HUES48 (cell line): ENCODE data around the gene SMC3.
A peak's percentile ranks its signal among the peaks of the same experiment; 100 is the strongest.

ENCODE experiments used
- H3K27ac ChIP-seq: one replicate; pipeline ENCODE4 v1.7.0; 2013; ENCODE audit warnings: low read depth, low read length, inconsistent platforms
- H3K27me3 ChIP-seq: 2 replicates; pipeline ENCODE4 v1.6.1; 2013; ENCODE audit warnings: mild to moderate bottlenecking, low read length; ENCODE audit not compliant: control insufficient read depth, insufficient read depth
- H3K36me3 ChIP-seq: 2 replicates; pipeline ENCODE4 v1.6.1; 2013; ENCODE audit warnings: low read length; ENCODE audit not compliant: control insufficient read depth, insufficient read depth
- H3K4me1 ChIP-seq: 2 replicates; pipeline ENCODE4 v1.6.1; 2013; ENCODE audit warnings: mild to moderate bottlenecking, low read length; ENCODE audit not compliant: control insufficient read depth, insufficient read depth
- H3K4me3 ChIP-seq: 2 replicates; pipeline ENCODE4 v1.5.1; 2013; ENCODE audit warnings: mild to moderate bottlenecking, low read depth, low read length
- H3K9ac ChIP-seq: 2 replicates; pipeline ENCODE4 v1.6.1; 2013; ENCODE audit warnings: mild to moderate bottlenecking, low read depth, low read length, moderate library complexity
- H3K9me3 ChIP-seq: 2 replicates; pipeline ENCODE4 v1.6.1; 2013; ENCODE audit warnings: low read length; ENCODE audit not compliant: control insufficient read depth, insufficient read depth

SMC3 gene

GRCh38 chr10:110563132-110563531, 4.4 kb upstream of the SMC3 start:
- Histone ChIP-seq H3K27me3 (no peaks in the 10 kb centered on the region), H3K9me3 (no peaks in the 10 kb centered on the region), H3K4me1 (no peaks in the 10 kb centered on the region), H3K4me3 (no peak overlapping the region), H3K9ac (no peak overlapping the region), H3K36me3 (no peaks in the 10 kb centered on the region), H3K27ac (no peak overlapping the region)

- Histone ChIP-seq H3K27ac (peak overlapping the region; percentile 99), H3K36me3 (peaks cover 26% of the 10 kb centered on the region), H3K4me3 (peak overlapping the region; percentile 94), H3K27me3 (no peaks in the 10 kb centered on the region), H3K9ac (peak overlapping the region; percentile 97), H3K4me1 (peaks cover 9% of the 10 kb centered on the region; the same call in 1 of the 2 replicates), H3K9me3 (no peaks in the 10 kb centered on the region)
Measured at GRCh38 chr10:110566472-110567200, 859 bp upstream of the SMC3 start.

GRCh38 chr10:110568055-110568735, 700 bp downstream of the SMC3 start:
- Histone ChIP-seq H3K9ac (peak overlapping the region; percentile 97), H3K9me3 (no peaks in the 10 kb centered on the region), H3K27ac (peak overlapping the region; percentile 99), H3K4me3 (peak overlapping the region; percentile 94), H3K4me1 (peaks cover 9% of the 10 kb centered on the region; the same call in 1 of the 2 replicates), H3K27me3 (no peaks in the 10 kb centered on the region), H3K36me3 (peaks cover 40% of the 10 kb centered on the region)

GRCh38 chr10:110569122-110569521, 1.6 kb downstream of the SMC3 start:
- H3K4me3 ChIP-seq: peak overlapping the region; percentile 94
- peaks cover 48% of the 10 kb centered on the region for H3K36me3 ChIP-seq
- H3K9me3 ChIP-seq: no peaks in the 10 kb centered on the region
- H3K9ac ChIP-seq: 0 out of 2 replicates have a peak overlapping the region, but pooled peaks have one; percentile 97
- no peak overlapping the region for H3K27ac ChIP-seq
- H3K4me1 ChIP-seq: peaks cover 9% of the 10 kb centered on the region; the same call in 1 of the 2 replicates
- no peaks in the 10 kb centered on the region for H3K27me3 ChIP-seq

GRCh38 chr10:110569736-110570135, 2.2 kb downstream of the SMC3 start:
- Histone ChIP-seq H3K9ac (no peak overlapping the region), H3K36me3 (peaks cover 54% of the 10 kb centered on the region), H3K9me3 (no peaks in the 10 kb centered on the region), H3K27me3 (no peaks in the 10 kb centered on the region), H3K4me3 (no peak overlapping the region), H3K4me1 (peaks cover 9% of the 10 kb centered on the region; the same call in 1 of the 2 replicates), H3K27ac (no peak overlapping the region)

- Histone ChIP-seq H3K4me1 (peaks cover 9% of the 10 kb centered on the region; the same call in 1 of the 2 replicates), H3K27ac (no peak overlapping the region), H3K9ac (no peak overlapping the region), H3K9me3 (no peaks in the 10 kb centered on the region), H3K4me3 (no peak overlapping the region), H3K27me3 (no peaks in the 10 kb centered on the region), H3K36me3 (peaks cover 69% of the 10 kb centered on the region)
Measured at GRCh38 chr10:110571093-110571743, 3.7 kb downstream of the SMC3 start.

- Histone ChIP-seq H3K27ac (no peak overlapping the region), H3K9me3 (no peaks in the 10 kb centered on the region), H3K36me3 (peaks cover 85% of the 10 kb centered on the region), H3K9ac (no peak overlapping the region), H3K27me3 (no peaks in the 10 kb centered on the region), H3K4me3 (no peak overlapping the region), H3K4me1 (peaks cover 9% of the 10 kb centered on the region; the same call in 1 of the 2 replicates)
Measured at GRCh38 chr10:110572862-110573261, 5.4 kb downstream of the SMC3 start.

- peaks cover 96% of the 10 kb centered on the region for H3K36me3 ChIP-seq
Measured at GRCh38 chr10:110574420-110574819, 6.9 kb downstream of the SMC3 start.

GRCh38 chr10:110576220-110576619, 8.7 kb downstream of the SMC3 start:
- no peaks in the 10 kb centered on the region for H3K9me3 ChIP-seq
- no peak overlapping the region for H3K27ac ChIP-seq
- H3K9ac ChIP-seq: no peak overlapping the region
- no peaks in the 10 kb centered on the region for H3K4me1 ChIP-seq
- H3K36me3 ChIP-seq: peaks cover 96% of the 10 kb centered on the region
- H3K4me3 ChIP-seq: no peak overlapping the region
- H3K27me3 ChIP-seq: no peaks in the 10 kb centered on the region

More at GRCh38 chr10:110574420-110574819, 6.9 kb downstream of the SMC3 start:
- H3K4me1 ChIP-seq: 0 out of 2 replicates have a peak, but pooled peaks cover 5% of the 10 kb centered on the region
- no peaks in the 10 kb centered on the region for H3K9me3 ChIP-seq
- no peak overlapping the region for H3K4me3 ChIP-seq
- H3K27me3 ChIP-seq: no peaks in the 10 kb centered on the region
- no peak overlapping the region for H3K9ac ChIP-seq
- H3K27ac ChIP-seq: no peak overlapping the region

GRCh38 chr10:110577056-110577455, 9.6 kb downstream of the SMC3 start:
- Histone ChIP-seq H3K9me3 (no peaks in the 10 kb centered on the region), H3K27me3 (no peaks in the 10 kb centered on the region), H3K36me3 (peaks cover 98% of the 10 kb centered on the region), H3K4me3 (no peak overlapping the region), H3K9ac (no peak overlapping the region), H3K4me1 (no peaks in the 10 kb centered on the region), H3K27ac (no peak overlapping the region)

GRCh38 chr10:110584006-110584405, 16.5 kb downstream of the SMC3 start:
- Histone ChIP-seq H3K4me1 (no peaks in the 10 kb centered on the region), H3K27me3 (no peaks in the 10 kb centered on the region), H3K9me3 (no peaks in the 10 kb centered on the region), H3K36me3 (peaks cover 99% of the 10 kb centered on the region), H3K27ac (no peak overlapping the region), H3K9ac (no peak overlapping the region), H3K4me3 (no peak overlapping the region)
